ENCODE results near the gene NFATC3.

DNA sequence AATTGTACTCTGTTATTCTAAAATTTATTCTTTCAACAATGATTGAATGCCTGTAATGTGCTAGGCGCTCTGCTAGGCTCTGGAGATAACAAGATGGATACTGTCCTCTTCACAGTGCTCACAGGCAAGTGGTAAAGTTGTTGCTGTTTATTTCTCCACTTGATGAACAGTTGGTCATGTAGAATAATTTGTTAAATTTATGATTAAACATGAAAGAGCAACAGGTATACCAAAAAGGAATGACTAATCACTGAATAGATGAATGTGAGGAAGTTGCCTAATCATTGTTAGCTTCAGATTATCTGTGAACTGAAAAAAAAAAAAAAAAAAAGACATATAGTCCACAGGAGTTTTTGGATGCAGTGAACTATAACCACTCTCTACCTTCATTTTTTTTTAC is 62.3 kb downstream of the NFATC3 start:
- TF ChIP-seq, protein P1, sequence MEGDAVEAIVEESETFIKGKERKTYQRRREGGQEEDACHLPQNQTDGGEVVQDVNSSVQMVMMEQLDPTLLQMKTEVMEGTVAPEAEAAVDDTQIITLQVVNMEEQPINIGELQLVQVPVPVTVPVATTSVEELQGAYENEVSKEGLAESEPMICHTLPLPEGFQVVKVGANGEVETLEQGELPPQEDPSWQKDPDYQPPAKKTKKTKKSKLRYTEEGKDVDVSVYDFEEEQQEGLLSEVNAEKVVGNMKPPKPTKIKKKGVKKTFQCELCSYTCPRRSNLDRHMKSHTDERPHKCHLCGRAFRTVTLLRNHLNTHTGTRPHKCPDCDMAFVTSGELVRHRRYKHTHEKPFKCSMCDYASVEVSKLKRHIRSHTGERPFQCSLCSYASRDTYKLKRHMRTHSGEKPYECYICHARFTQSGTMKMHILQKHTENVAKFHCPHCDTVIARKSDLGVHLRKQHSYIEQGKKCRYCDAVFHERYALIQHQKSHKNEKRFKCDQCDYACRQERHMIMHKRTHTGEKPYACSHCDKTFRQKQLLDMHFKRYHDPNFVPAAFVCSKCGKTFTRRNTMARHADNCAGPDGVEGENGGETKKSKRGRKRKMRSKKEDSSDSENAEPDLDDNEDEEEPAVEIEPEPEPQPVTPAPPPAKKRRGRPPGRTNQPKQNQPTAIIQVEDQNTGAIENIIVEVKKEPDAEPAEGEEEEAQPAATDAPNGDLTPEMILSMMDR (IDR thresholded peaks at IDR 0.05 in 8 of 11, conservative IDR thresholded peaks at IDR 0.05 in 3 of 11): no peak
- TF ChIP-seq POLR2A (IDR thresholded peaks at IDR 0.05): no peak

Measured in spleen (tissue), 7 donors.